ENCODE measurements around the gene EBF3. TPM values are rescaled to one million over a fixed set of nuclear protein-coding genes. Genes with fewer than 3 reads are reported as not detected.

Gene EBF3
- polyA plus RNA-seq, 6 donors from 2014 or later: not detected

DNA sequence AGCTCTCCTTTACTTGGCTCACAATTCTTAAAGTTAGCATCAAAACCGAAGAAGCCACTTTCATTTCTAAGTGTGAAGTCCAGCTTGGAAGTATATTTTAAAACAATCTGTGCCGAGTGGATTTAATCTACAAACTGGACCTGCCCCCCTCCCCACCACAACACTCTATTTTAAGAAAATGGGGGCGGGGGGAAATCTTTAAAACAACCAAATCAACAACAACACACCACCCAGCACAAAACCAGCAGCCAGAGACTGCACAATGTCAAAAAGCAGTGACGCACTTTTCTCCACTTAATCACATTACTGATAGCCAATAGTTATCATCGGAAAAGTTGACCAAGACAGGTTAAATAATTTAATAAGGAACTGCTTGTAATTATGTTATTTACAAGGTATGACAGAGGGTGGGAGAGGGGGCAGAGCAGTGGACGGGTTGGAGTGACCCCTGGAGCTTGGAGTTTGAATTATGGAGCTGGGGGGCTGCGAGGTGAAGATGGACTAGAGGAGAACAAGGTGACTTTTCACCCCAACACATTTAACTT, 2.8 kb downstream of the EBF3 start:
- peaks cover 0 to 5% of the 10 kb centered on the region in 2 donors for H3K36me3 Mint-ChIP-seq
- DNase-seq (no peak), ATAC-seq (ENCODE audit: low read depth in 2 of 2) (no peak)
- H3K4me1 Mint-ChIP-seq: peaks cover 11 to 27% (median 22%) of the 10 kb centered on the region in 3 donors
- H3K27me3 Mint-ChIP-seq: peaks cover 60 to 73% (median 64%) of the 10 kb centered on the region in 3 donors
- H3K27ac Mint-ChIP-seq: peak overlapping the region in 3 of 6 donors; percentile 47 to 70 (median 64)
- H3K9me3 Mint-ChIP-seq: peaks cover 0 to 40% (median 19%) of the 10 kb centered on the region in 7 donors
- H3K4me3 Mint-ChIP-seq: peak overlapping the region in 4 of 8 donors; percentile 29 to 79 (median 43)

DNA sequence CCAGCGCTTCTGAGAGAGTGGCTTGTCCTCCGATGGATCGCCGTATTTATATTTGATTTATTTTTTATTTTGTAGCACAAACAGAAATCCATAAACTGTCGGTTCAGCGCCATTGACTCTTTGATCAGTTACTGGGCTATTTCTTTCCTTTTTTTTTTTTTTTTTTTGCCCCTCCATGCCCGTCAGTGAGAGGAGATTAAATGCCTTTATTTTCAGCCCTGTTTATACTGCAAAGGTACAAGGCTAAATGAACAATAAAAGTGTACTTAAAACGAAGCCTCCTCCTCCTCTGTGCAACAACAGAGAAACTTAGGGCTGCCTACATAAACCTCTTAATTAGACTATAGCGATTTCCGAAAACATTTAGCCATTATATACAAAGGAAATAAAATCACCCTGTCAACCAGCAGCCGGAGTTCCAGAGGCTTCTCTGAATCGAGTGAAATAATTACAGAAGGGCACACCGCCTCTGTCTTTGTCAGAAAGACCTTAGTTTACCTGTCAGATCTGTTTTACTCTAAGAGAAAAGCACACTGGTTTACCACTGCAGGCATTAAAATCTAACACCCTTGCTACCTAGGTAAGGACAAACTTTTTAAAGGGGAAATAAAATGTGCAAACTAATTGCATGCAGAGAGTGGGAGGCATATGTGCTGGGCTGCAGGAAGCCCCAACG, 3.5 kb downstream of the EBF3 start:
- ATAC-seq (ENCODE audit: low read depth in 2 of 2) (no peak), DNase-seq (no peak)
- H3K9me3 Mint-ChIP-seq: peaks cover 0 to 34% (median 13%) of the 10 kb centered on the region in 7 donors

DNA sequence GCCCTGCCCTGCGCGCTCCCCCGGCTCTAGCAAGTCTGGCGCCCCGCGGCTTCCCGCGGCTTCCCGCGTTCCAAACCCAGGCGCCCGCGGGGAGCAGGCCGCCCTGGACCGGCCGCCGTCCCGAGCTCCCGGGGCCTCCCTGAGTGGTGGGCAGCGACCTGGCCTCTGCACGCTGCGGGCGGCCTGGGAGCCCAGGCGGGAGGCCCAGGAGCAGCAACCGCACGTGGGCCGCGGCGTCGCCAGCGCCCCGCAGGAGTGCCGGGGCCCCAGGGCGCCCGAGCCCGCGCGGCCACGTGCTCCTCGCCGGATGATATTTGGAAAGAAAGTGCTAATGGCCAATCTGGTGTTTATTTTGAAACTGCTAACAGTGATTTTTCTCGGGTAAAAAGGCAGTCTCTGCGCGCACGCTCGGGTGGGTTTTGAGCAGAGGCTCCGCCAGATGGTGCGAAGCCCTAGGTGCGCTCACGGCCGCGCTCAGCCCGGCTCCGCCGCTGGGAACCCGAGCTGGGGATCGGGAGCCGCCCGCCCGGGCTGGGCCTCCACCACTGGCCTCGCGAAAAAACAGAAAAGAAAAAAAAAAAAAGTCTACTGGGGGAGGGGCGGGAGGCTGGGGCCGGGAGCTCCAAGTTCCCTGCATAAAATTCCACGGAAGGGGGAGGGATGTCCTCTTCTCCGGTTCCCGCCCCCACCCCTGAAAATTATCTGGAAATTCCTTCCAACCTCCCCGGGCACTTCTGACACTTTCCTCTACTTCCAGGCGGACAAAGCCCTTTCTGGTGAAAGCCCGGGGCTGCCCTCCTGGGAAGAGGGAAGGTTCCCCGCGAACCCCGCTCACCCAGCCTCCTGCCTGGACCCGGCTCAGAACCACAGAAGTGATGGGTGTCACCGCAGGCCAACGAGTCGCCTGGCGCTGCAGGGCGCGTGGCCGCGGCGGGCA, 4.3 kb downstream of the EBF3 start:
- Mint-ChIP-seq H3K36me3 (peaks cover 0 to 5% of the 10 kb centered on the region in 2 donors), H3K4me1 (peaks cover 11 to 27% (median 22%) of the 10 kb centered on the region in 3 donors), H3K9me3 (peaks cover 0 to 41% (median 12%) of the 10 kb centered on the region in 7 donors), H3K27ac (peak overlapping the region in 3 of 6 donors; percentile 36 to 86 (median 80)), H3K27me3 (peaks cover 61 to 78% (median 71%) of the 10 kb centered on the region in 3 donors), H3K4me3 (peak overlapping the region in 6 of 8 donors; percentile 25 to 79 (median 33))
- ATAC-seq (ENCODE audit: low read depth in 2 of 2) (no peak), DNase-seq (no peak)

More for the DNA sequence above, 3.5 kb downstream of the EBF3 start:
- Mint-ChIP-seq H3K27me3 (peaks cover 58 to 73% (median 63%) of the 10 kb centered on the region in 3 donors), H3K4me1 (peaks cover 11 to 27% (median 22%) of the 10 kb centered on the region in 3 donors), H3K4me3 (peak overlapping the region in 5 of 8 donors; percentile 26 to 79 (median 52)), H3K36me3 (peaks cover 0 to 5% of the 10 kb centered on the region in 2 donors), H3K27ac (peak overlapping the region in 5 of 6 donors; percentile 36 to 94 (median 80))

DNA sequence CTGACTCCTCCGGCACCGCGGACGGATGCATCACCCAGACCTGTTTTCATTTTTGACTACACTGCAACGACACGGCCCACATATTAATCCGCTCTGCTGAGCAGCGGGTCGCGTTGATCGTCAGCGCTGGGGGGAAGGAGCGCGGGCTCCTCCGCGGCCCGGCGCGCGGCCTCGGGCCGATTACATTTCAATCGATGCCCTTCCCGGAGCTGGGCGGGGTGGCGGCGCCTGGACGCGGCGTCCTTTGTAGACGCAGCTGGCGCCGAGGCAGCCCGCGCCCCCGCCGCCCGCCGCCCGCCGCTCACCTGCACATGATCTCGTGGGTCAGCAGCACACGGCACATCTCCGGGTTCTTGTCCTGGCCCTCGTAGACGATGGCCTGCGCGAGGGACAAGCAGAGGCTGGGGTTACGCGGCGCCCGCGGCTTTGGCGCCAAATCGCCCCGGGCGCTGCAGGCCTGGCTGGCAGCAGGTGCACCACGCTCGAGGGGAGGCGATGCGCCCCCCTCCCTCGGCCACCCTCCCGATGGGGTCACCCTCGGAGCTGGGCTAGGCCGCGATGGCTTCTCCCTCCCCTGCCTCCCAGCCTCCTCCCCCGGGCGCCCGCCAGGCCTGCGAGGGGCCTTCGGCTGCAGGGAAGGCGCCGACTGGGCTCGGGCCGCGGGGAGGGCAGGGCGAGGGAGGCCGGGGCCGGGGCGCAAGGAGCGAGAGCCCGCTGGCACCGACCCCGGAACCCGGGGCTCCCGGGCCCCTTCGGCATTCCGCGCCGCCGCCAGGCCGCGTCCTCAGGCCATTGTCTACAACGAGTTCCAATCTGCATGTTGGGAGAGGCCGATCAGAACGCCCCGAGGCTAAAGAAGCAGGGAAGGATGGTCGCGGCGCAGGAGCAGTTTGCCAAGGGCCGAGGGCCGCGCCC, 5.2 kb downstream of the EBF3 start:
- Mint-ChIP-seq H3K9me3 (peaks cover 0 to 42% (median 12%) of the 10 kb centered on the region in 7 donors), H3K36me3 (peaks cover 0 to 5% of the 10 kb centered on the region in 2 donors), H3K4me1 (peaks cover 11 to 25% (median 22%) of the 10 kb centered on the region in 3 donors), H3K27ac (peak overlapping the region in 3 of 6 donors; percentile 10 to 46 (median 23)), H3K27me3 (peaks cover 65 to 82% (median 76%) of the 10 kb centered on the region in 3 donors), H3K4me3 (peak overlapping the region; percentile 58 to 90 (median 82))
- DNase-seq: no peak
- ATAC-seq (ENCODE audit: low read depth in 2 of 2): peak; percentile 30 to 35

DNA sequence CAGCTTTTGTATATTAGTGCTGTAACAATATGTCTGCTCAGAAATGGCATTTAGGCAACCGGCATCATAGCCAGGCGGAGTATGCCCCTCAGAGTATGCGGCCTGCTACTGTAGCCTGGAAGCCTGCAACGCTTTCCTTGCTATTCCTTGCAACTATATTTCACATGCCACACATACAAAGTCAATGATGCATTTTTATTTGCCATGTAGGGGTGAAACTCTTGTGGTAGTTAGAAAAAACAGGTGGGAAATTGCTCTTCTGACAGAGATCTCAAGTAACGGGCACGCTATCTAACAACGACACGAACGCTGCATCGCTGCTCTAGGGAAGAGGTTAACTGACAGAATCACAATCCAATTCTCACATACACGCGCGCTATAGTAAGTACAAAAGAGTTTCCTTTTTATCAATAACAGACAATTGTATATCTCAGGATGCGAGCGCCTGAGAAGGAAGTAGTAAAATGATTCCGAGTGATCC, 5.9 kb downstream of the EBF3 start:
- Mint-ChIP-seq H3K36me3 (peaks cover 0 to 5% of the 10 kb centered on the region in 2 donors), H3K9me3 (peaks cover 0 to 42% (median 12%) of the 10 kb centered on the region in 7 donors), H3K27me3 (peaks cover 69 to 86% (median 79%) of the 10 kb centered on the region in 3 donors), H3K4me1 (peaks cover 11 to 25% (median 20%) of the 10 kb centered on the region in 3 donors), H3K27ac (peak overlapping the region in 4 of 6 donors; percentile 10 to 56 (median 34)), H3K4me3 (peak overlapping the region; percentile 58 to 90 (median 82))
- DNase-seq (no peak), ATAC-seq (ENCODE audit: low read depth in 2 of 2) (no peak)

DNA sequence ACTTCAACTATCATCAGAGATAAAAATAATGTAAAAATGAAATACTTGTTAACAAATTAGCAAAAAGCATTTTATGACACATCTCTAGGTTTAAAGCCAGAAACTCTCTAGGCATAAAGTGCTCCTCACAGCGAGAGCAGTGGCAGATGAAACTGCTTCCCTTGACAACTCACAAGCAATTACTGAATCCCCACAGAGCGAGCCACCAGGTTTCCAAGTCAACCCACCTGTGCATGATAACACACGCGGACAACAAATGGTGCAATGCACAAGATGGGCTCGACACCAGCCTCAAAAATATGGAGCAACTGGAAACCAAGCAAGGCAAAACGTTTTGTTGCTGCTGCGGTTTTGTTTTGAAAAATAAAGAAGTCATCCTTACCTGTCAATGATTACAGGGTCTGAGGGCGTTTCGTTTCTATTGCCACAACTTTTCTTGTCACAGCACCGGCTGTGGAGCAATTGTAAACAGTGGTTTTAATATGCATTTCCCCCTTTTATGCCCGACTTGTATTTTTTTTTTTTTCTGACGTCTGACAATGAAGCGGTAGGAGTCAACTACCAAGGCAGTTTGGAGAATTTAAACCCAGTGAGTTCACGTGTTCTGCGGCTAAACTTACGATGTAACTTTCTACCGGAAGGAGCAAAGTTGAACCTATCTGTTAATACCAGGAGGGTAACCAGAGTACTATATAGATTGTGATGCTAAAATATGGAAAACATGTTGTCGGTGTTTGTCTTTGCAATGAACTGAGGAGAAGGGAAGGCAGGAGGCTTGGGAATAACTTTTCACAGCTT, 7.0 kb downstream of the EBF3 start:
- H3K36me3 Mint-ChIP-seq: no peaks in the 10 kb centered on the region
- H3K4me1 Mint-ChIP-seq: peaks cover 6 to 16% (median 11%) of the 10 kb centered on the region in 3 donors
- no peak for ATAC-seq (ENCODE audit: low read depth in 2 of 2)
- peaks cover 0 to 34% (median 11%) of the 10 kb centered on the region in 7 donors for H3K9me3 Mint-ChIP-seq
- peak overlapping the region in 3 of 6 donors; percentile 6 to 67 (median 59) for H3K27ac Mint-ChIP-seq
- H3K27me3 Mint-ChIP-seq: peaks cover 66 to 82% (median 78%) of the 10 kb centered on the region in 3 donors
- peak overlapping the region in 3 of 8 donors; percentile 41 to 75 (median 52) for H3K4me3 Mint-ChIP-seq
- no peak for DNase-seq

DNA sequence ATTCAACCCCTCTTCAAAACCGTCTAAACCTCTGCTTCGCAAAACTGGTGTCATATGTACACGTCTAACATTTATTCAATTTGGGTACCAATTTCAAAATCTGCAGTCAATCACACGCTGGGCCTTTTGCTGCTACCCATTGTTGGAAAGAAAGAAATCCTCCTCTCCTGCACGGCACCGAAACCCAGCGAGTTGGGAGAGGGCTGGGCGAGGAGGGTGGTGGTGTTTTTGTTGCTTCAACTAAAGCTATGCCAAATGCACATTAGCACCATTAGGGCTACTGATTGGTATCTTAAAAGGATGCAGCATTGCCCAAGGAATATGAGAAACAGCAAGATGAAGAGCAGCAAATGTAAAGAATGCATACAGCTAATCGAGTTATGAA, 7.8 kb downstream of the EBF3 start:
- Mint-ChIP-seq H3K9me3 (peaks cover 0 to 27% (median 7%) of the 10 kb centered on the region in 7 donors), H3K4me1 (peaks cover 6 to 13% (median 11%) of the 10 kb centered on the region in 3 donors), H3K36me3 (no peaks in the 10 kb centered on the region), H3K4me3 (no peak overlapping the region), H3K27ac (peak overlapping the region in 1 of 6 donors; percentile 67), H3K27me3 (peaks cover 60 to 77% (median 70%) of the 10 kb centered on the region in 3 donors)
- DNase-seq (no peak), ATAC-seq (ENCODE audit: low read depth in 2 of 2) (no peak)

DNA sequence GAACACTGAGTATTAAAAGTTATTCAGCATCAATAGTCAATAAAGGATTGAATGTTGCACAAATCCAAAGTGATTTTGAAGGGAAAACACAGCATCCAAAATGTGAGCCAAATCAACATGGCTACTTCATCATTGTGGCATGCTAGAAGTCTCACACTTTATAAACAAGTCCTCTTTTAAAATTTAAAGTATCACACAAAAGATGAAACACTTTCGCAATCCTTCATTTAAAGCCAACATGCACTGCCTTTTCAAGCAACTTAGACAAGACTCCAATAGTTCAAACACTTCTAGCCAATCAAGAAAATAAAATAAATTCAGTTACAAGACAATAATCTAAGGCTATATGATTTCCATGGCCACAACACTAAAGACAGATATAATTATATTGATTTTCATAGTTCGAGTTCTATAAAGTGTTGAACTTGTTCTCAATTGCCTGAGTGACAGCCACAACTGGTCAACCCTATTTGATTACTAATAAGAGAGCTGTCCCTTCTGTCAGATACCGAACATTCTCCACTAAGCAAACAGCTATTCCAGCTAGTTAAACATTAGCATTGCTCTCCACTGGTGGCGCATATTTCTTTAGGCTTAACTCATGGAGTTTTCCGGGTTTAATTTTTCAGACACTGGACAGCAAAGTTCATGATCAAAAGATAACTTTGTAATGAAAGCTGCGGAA, 8.3 kb downstream of the EBF3 start:
- H3K4me1 Mint-ChIP-seq: peaks cover 6 to 13% (median 11%) of the 10 kb centered on the region in 3 donors
- H3K27me3 Mint-ChIP-seq: peaks cover 60 to 77% (median 68%) of the 10 kb centered on the region in 3 donors
- no peaks in the 10 kb centered on the region for H3K36me3 Mint-ChIP-seq
- DNase-seq (no peak), ATAC-seq (ENCODE audit: low read depth in 2 of 2) (no peak)
- no peak overlapping the region for H3K27ac Mint-ChIP-seq
- no peak overlapping the region for H3K4me3 Mint-ChIP-seq
- H3K9me3 Mint-ChIP-seq: peaks cover 0 to 25% (median 7%) of the 10 kb centered on the region in 7 donors

DNA sequence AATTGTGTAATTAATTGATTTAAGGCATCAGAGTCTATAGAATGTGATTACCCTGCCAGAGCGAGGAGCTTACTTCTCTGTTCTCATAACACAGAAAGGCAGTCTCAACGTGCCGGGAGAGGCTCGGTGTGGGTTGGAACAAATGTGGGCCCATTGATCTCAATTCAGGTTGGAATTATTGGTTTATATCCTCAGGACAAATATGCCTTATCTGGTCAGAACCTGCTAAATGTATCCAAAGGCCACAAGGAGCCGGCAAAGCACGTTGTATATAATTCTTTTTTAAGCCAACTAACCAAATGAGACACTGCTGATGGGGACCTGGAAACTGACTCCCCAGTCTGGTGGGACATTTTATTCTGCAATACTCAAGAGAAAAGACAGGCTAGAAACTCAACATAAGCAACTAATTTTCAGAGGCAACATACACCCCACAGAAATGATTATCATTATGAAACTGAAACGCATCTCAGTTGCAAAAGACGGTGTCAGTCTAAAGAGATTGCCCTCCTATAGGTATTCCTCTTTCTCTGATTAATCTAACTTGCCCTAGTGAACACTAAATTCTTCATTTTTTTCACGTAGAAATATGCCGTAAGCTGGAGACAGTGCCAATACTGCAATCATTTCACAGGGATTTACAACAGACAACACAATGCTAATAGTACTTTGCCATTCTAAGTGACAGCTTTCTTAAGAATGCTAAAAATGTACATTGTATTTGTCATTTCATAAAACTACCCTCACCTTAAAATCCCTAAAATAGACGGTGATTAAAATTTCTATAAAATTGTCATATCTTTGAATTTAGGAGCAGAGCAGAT, 9.4 kb downstream of the EBF3 start:
- Mint-ChIP-seq H3K9me3 (peaks cover 0 to 21% (median 5%) of the 10 kb centered on the region in 7 donors), H3K4me3 (no peak overlapping the region), H3K36me3 (no peaks in the 10 kb centered on the region), H3K4me1 (peaks cover 4 to 13% (median 11%) of the 10 kb centered on the region in 3 donors), H3K27ac (no peak overlapping the region), H3K27me3 (peaks cover 55 to 79% (median 69%) of the 10 kb centered on the region in 3 donors)
- no peak for DNase-seq
- no peak for ATAC-seq (ENCODE audit: low read depth in 2 of 2)

Data from naive B cell (primary cell).